Transverse colon (tissue), 3 donors: ENCODE measurements around the gene KCNK13.

Experiments
- CTCF ChIP-seq, 5 experiments: fragments of 200-600 bp in 3 of 5; fragments of 450-650 bp in 2 of 5; sonication (generic) in 3 of 5; IDR thresholded peaks; 1 replicate in 2 of 5; 2 replicates in 3 of 5; pipeline ENCODE4 v1.5.1; 2016 to 2017; ENCODE audit warnings: antibody characterized with exemption in 5 of 5, inconsistent platforms in 3 of 5, mild to moderate bottlenecking in 2 of 5, moderate library complexity in 1 of 5
- EP300 ChIP-seq: sonication (generic); formaldehyde crosslinking; IDR thresholded peaks from one replicate; pipeline ENCODE4 v1.6.1; 2017; ENCODE audit warnings: antibody characterized with exemption, low read depth

- TF ChIP-seq CTCF (IDR thresholded peaks at IDR 0.05) (no peak), EP300 (no peak)
Observed at GRCh38 chr14:90140956-90141316, 79.1 kb downstream of the KCNK13 start.
